RKO (cell line): ENCODE results near the gene RPL28.

Experiments used
- DNase-seq: peaks from one replicate; pipeline ENCODE4 v3.0.0-alpha.2; 2016; ENCODE audit warnings: low spot score

Gene RPL28

DNA sequence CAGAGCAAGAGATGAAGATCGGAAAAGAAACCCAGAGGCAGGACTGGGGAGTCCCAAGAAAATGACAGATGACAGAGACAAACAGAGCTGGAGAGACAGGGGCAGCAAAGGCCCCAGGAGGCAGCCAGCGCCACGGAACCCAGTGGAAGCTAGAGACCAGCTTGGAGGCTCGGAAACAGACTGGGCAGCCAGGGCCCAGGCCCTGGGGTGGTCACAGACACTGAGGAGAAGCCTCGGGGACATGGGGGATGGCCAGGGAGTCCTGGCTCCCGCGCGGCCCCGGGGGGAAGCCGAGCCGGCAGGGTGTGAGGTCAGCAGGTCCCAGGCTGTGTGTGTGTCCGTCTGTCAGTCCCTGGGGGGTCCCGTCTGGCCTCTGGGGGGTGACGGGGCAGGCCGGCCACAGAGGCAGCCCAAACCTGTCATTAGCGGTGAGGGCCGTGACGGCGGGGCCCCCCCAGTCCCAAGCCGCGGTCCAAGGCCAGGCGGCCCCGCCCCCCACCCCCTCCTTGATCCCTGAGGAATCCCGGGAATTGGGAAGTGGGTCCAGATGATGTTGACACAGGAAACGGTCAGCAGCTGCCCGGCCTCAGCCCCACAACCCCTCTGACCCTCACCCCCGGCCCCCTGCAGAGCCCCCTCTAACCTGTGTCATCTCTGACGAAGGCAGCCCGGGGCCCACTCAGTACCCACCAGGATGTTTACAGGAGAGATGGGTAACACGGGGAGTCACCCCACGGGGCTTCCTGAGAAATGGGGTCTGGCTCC lies 11.6 kb upstream of the RPL28 start:
- no peak for DNase-seq

DNA sequence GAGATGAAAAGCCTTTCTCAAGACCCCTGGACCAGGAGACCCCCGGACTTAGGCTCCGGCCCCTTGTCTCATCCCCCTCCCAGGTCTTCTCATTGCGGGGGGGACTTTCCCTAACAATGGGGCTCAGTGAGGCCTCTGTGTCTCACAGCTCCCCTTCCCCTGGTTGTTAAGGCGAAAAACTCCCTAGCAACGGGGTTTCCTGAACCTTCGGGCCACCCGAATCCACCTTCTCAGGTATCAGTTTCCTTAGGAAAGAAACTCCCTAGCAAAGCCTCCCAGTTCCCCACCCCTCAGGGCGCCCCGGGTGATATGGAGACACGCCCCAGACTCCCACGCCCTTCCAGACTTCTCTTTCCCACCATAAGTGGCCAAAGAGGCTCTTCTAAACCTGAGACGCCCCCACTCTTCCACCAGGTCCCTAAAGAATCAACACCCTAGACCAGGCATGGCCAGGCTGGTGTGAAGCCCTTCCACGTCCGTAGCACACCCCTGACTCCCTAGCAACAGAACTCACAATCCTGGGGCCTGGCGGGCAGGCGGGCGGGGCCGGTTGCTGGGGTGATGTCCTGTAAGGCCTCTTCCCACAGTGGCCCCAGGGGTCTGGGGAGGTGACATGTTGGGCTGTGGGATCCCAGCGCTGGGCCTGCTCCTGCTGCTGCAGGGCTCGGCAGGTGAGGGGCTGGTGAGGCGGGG lies 9.3 kb upstream of the RPL28 start, which contains the start of gene TMEM190:
TSS of gene TMEM190 (plus strand) at position 586 of the 693 bp plus-strand sequence. CDS start at position 614, 28 bp downstream.
- no peak for DNase-seq

DNA sequence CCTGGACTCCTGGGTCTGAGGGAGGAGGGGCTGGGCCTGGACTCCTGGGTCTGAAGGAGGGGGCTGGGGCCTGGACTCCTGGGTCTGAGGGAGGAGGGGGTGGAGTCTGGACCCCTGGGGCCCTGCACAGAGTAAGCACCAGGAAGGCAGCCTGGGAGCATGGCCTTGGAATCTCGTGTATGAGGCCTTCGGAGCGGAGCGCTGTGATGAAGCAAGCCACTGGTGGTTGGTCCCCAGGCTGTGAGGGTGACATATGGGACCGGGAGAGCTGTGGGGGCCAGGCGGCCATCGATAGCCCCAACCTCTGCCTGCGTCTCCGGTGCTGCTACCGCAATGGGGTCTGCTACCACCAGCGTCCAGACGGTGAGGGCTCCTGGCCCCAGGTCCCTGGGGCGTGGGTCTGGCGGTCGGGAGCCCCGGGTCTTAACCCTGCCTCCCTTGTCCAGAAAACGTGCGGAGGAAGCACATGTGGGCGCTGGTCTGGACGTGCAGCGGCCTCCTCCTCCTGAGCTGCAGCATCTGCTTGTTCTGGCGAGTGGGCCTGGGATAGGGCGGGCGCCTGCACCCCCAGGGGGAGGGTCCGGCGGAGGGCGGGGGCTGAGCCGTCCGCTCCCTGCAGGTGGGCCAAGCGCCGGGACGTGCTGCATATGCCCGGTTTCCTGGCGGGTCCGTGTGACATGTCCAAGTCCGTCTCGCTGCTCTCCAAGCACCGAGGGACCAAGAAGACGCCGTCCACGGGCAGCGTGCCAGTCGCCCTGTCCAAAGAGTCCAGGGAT lies 8.2 kb upstream of the RPL28 start:
- no peak for DNase-seq

DNA sequence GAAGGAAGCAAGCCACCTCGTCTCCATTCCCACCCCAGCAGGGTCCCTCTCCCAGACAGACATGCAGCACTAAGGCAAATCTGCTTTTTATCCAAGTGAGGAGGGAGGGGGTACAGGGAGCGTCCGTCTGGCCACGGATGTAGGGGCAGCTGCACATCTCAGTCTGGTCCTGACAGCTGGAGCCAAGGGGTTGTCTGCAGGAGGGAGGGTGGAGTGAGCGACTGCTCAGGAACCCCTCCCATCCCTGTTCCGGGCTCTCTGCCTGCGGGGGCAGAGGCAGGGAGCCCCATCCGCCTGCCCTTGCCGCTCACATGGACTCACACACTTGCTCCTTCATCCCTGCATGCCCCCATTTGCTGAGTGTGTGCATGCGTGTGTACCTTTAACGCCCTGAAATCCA lies 6.6 kb upstream of the RPL28 start:
- DNase-seq: no peak

DNA sequence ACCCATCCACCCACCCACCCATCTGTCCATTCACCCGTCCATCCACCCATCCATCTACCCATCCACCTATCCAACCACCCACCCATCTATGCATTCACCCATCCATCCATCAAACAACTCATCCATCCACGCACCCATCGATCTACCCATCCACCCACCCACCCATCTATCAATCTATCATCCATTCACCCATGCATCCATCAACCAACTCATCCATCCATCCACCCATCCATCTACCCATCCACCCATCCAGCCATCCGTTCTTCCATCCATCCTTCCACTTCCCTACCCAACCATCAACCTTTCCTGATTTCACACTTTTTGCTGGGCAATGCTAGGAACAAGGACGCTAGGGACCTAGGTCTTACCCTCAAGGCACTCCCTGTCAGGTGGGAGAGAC lies 3.7 kb upstream of the RPL28 start:
- no peak for DNase-seq

DNA sequence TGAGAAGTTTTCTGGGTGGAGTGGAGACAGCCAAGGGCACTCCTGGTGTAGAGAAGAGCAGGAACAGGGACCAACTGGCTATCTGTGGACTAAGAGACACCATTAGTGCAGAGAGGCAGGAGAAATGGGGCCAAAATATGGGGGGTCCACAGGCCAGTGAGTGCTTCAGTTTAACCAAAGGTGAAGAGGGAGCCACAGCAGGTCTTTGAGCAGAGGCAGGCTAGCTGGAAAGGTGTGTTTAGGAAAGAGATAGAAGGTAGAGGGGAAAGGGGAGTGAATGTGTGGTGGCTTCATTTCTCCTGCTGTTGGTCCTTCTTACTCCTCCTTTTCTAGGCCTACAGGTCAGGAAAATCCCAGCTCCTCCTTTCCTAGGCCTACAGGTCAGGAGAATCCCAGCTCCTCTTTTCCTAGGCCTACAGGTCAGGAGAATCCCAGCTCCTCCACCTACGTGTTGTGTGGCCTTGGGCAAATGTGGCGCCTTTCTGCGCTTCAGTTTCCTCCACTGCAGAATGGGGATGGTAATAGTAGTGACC lies 3.1 kb upstream of the RPL28 start:
- no peak for DNase-seq

DNA sequence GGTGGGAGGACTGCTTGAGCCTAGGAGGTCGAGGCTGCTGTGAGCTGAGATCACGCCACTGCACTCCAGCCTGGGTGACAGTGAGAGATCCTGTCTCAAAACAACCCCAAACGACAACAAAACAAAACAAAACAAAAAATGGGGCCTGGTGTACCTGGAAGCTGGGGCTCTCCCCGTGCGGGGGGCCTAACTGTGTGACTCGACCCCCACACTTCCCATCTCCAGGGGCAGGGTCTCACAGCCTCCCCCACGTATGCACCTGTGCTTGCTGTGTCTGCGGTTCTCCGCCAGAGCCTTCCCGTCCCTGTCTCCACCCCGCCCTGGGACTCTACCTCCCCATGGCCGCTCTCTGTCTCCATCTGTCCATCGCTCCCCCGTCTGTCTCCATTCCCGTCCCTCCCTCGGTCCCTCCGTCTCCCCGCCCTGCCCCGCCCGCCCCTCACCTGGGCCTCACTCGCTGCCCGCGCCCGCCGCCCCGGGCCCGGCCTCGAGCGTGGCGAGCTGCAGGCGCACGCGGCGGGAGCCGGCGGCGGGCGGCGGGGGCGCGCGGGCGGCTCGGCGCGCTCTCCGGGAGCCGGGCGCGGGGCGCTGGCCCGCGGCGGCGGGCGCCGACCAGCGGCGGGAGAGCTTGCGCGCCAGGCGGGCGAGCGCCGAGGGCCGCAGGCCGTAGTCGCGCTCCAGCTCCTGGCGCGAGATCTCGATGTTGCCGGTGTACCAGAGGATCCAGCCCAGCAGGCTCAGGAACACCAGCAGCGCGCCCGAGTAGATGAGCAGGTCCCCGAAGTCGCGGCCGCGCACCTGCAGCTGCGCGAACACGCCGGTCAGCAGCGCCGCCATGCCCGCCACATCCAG lies 2.2 kb upstream of the RPL28 start:
- peak; percentile 77 for DNase-seq

DNA sequence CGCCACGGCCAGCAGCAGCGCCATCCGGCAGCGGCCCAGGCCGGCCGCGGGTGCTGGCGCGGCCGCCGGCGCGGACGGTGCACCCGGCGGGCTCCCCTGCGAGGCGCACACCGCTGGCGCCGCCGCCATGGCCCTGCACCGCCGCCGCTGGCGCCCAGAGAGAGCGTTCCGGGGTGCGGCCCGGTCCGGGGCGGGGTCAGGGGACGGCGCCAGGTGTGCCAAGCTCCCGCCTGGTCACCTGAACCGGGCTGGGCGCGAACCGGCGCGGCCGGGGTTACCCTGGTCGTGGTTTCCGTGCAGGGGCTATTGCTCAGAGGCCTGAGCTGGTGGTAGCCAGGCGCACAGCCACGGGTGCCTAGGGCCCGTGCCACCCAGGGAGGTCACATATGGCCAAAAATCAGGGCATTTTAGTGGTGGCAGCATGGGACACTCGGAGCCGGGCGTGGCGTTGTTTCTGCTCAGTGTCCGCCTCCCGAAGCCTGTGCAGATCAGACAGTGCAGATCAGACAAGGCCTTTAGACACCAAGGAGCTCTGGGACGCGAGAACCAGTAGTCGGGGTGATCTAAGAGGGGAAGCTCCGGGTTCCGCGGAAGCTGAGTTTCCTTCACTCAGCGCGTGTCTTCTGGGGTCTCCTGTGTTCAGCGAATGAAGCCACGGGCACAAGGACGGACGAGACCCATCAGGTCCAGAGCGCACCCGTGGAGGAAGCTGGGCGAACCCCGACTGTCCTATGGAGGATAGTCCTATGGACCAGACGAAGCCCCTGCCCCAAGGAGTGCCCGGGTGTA lies 1.4 kb upstream of the RPL28 start, which contains the start of gene TMEM238:
TSS of gene TMEM238 (minus strand) at position 162 of the 789 bp plus-strand sequence. CDS start at position 129, 33 bp downstream.
- peak; percentile 62 for DNase-seq

DNA sequence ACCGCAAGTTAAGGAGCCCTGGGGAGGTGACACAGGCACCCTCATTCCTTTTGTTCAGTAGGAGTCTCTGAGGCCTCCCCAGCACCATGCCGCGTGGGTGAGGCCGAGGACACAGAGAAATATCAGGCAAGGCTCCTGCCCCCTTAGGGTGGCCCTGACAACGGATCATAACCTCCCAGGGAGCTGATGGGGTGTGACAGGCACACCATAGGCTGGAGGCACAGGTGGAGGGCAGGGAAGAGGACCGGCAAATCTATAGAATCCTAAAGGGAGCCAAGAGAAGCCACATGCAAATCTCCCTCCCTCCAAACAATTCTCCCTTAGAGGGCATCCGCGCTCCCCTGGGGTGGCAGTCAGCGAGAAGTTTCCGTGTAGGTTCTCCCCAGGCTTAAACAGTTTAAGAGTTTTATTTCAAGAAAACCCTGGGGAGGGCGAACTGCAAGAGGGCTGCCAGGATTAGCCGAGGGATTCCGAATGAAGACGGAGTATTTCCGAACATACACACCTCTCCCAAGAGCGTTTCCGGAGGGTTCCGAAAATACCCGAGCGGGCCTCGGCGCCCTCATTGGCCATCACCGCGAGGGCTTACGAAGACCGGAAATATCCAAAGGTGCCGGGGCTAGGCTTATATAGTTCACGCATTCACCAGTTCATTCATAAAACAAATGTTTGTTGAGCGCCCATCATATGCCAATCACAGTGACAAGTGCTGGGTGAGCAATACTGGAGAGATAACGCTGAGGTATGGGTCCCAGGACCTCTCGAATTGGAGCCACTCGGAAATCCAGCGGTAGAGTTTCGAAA lies 610 bp upstream of the RPL28 start:
- peak; percentile 94 for DNase-seq

DNA sequence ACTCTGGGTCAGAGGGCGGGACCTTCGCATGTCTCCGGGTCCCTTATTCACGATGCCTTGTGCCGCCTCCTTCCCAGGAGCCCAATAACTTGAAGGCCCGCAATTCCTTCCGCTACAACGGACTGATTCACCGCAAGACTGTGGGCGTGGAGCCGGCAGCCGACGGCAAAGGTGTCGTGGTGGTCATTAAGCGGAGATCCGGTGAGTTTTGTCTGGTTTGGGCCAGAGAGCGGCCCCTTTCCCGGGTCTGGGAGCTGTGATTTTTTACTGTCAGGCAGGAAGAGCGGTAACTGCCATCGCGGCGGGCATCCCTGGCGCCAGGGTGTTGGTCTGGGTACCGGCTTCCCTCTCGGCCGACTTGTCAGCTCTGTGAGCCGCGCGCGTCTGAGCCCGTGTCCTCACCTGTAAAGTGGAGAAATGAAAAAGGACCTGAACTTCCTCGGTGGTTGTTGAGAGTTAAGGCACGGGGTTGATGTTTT lies 800 bp downstream of the RPL28 start:
- peak; percentile 59 for DNase-seq

DNA sequence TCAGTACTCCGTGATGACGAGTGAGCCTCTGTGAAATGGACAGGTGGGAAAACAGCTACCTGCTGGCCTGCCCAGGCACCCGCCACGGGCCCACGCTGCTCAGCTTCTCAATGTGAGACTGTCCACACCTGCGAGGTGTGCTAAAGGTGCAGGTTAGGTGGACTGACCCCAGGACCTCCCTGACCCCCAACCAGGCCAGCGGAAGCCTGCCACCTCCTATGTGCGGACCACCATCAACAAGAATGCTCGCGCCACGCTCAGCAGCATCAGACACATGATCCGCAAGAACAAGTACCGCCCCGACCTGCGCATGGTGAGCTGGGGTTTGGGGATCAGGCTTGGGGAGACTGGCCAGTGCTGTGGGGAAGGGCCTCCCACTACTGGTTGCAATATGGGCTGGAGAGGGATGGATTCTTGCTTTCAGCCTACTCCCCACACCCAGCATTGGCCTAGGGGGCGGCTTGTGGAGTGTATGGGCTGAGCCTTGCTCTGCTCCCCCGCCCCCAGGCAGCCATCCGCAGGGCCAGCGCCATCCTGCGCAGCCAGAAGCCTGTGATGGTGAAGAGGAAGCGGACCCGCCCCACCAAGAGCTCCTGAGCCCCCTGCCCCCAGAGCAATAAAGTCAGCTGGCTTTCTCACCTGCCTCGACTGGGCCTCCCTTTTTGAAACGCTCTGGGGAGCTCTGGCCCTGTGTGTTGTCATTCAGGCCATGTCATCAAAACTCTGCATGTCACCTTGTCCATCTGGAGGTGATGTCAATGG lies 2.2 kb downstream of the RPL28 start:
- no peak for DNase-seq

DNA sequence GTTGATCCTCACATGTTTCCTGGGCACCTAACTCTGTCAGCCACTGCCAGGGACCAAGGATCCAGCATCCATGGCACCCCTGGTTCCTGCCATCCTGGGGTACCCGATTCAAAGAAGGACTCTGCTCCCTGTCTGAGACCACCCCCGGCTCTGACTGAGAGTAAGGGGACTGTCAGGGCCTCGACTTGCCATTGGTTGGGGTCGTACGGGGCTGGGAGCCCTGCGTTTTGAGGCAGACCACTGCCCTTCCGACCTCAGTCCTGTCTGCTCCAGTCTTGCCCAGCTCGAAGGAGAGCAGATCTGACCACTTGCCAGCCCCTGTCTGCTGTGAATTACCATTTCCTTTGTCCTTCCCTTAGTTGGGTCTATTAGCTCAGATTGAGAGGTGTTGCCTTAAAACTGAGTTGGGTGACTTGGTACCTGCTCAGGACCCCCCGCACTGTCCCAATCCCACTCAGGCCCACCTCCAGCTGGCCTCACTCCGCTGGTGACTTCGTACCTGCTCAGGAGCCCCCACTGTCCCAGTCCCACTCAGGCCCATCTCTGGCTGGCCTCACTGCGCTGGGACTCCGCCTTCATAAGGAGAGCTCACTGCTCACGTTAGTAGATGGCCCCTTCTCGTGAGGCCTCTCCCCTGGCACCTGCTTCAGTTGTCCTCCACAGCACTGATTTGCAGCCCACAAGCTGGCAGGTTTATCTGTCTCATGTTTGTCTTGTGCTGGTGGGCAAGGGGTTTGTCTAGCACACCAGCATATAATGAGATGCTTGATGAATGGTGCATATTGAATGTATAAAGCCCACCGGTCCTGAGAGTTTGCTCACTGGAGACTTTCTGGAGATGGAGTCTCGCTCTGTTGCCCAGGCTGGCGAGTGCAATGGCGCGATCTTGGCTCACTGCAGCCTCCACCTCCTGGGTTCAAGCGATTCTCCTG lies 3.9 kb downstream of the RPL28 start:
- DNase-seq: no peak

DNA sequence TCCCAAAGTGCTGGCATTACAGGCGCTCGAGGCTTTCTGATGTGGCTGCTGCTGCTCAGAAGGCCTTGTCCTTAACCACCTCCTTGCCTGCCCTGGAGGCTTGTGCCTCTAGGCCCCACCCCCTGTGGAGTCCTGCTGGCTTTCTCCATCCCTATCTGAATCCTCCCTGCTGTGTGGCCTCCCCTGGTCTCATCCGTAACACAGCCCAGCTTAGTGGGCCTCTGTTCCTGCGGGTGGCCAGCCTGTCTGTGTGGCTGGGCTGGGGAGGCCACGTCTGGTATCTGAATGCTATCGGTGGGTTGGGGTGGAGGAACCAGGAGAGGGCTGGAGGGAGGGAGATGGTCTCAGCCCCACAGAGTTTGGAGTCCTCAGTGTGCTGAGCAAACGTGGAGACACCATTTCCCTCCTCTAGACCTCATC lies 4.7 kb downstream of the RPL28 start:
- DNase-seq: no peak

DNA sequence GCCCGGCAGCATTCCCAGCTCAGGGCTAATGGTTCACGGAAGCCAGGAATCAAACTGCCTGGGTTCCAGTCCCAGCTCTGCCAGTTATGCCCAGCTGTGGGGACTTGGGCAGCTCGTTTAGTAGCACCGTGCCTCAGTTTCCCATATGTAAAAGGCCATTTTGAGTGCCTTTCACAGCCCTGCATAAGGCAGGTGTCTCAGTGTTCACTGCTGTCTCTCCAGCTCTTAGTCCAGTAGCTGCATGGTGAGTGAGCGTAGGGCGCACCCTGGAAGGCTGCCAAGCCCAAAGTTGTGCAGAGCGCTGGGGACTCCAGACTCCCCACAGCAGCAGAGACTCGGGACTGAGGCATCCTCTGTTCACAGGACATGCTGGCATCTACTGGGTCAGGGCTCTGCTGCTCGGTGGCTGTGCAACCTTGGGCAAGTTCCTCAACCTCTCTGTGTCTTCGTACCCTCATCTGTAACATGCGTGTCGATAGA lies 5.5 kb downstream of the RPL28 start:
- DNase-seq: no peak

DNA sequence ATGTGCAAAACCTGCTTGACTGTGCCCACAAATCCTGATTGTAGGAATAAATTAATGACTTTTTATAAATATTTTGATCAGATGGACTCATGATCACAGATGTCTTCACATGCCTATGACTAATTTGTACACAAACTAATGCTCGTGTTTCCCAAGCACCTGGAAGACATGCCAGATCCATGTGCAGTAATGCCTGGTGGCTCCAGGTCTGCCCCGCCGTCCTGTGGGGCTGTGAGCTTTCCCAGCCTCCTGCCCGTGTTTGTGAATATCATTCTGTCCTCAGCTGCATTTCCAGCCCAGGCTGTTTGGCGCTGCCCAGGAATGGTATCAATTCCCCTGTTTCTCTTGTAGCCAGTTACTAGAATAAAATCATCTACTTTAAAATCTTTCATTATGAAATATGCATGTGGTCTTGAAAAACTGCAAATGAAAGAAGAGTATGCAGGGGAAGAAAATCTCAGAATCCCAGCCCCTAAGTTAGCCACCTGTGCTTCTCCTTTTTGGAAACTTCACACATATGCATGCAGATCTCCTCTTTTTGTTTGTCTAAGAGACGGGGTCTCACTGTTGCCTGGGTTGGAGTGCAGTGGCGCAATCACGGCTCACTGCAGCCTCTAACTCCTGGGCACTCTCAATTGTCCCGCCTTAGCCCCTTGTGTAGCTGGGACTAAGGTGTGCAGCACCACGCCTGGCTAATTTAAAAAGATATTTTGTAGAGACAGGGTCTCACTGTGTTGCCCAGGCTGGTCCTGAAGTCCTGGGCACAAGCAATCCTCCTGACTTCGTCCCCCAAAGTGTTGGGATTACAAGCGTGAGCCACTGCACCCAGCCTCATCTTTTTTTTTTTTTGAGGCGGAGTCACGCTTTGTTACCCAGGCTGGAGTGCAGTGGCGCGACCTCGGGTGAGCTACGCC lies 6.2 kb downstream of the RPL28 start:
- DNase-seq: no peak
